Measurements from ENCODE around the gene VWA2. TPM values are rescaled to one million over a fixed set of nuclear protein-coding genes. Genes with fewer than 3 reads are reported as not detected.

VWA2 gene
- total RNA-seq, 1 experiment from 2014 or later: 1.6 TPM

GRCh38 chr10:114283535-114284234 is 44.6 kb downstream of the VWA2 start:
- Histone ChIP-seq H3K27me3 (ENCODE audit: insufficient read depth, low read length) (no peaks in the 10 kb centered on the region), H2BK5ac (ENCODE audit: insufficient read length, low read length) (no peak overlapping the region), H3K23ac (ENCODE audit: insufficient read length, low read depth, low read length) (no peak overlapping the region), H2BK12ac (ENCODE audit: insufficient read length, low read depth, low read length) (no peak overlapping the region), H3K9ac (ENCODE audit: extremely low read depth, insufficient read length, low read length) (no peak overlapping the region), H3K79me2 (ENCODE audit: insufficient read depth, low read length) (no peaks in the 10 kb centered on the region), H3K56ac (ENCODE audit: insufficient read length, low read depth, low read length) (no peak overlapping the region), H3K14ac (ENCODE audit: insufficient read depth, low read length) (no peak overlapping the region), H4K5ac (ENCODE audit: insufficient read length, low read depth, low read length) (no peak overlapping the region), H3K4ac (ENCODE audit: low read depth, low read length) (no peak overlapping the region), H2AFZ (ENCODE audit: low read length) (no peak overlapping the region), H4K20me1 (ENCODE audit: control insufficient read depth, insufficient read depth, insufficient read length) (no peaks in the 10 kb centered on the region), H3T11ph (ENCODE audit: low read length) (no peak overlapping the region), H2BK20ac (ENCODE audit: low read depth, low read length, poor library complexity, severe bottlenecking) (no peak overlapping the region), H3K18ac (ENCODE audit: insufficient read length, low read depth, low read length) (no peak overlapping the region), H3K23me2 (ENCODE audit: insufficient read length, low read depth, low read length, poor library complexity, severe bottlenecking) (no peaks in the 10 kb centered on the region), H3K9me3 (ENCODE audit: control insufficient read depth, low read depth, low read length) (no peaks in the 10 kb centered on the region), H2AK5ac (ENCODE audit: insufficient read length, low read length) (no peak overlapping the region), H3K4me1 (ENCODE audit: insufficient read depth, low read length) (no peaks in the 10 kb centered on the region), H3K4me2 (ENCODE audit: insufficient read depth, insufficient read length, low read length) (no peak overlapping the region), H4K91ac (ENCODE audit: insufficient read length, low read depth, low read length) (no peak overlapping the region), H3K79me1 (ENCODE audit: insufficient read depth, low read depth, low read length, poor library complexity, severe bottlenecking) (no peaks in the 10 kb centered on the region), H2BK120ac (ENCODE audit: low read depth, low read length, poor library complexity, severe bottlenecking) (no peak overlapping the region), H3K27ac (ENCODE audit: insufficient read length, low read depth, low read length) (no peak overlapping the region), H2BK15ac (ENCODE audit: low read depth, low read length) (no peak overlapping the region), H4K8ac (replicated peaks; ENCODE audit: insufficient read length, low read depth, low read length) (no peak overlapping the region)
- Mint-ChIP-seq H3K27me3 (ENCODE audit: low read depth) (no peaks in the 10 kb centered on the region), H3K36me3 (ENCODE audit: insufficient read depth in 1 of 3, low read depth in 3 of 3) (no peaks in the 10 kb centered on the region), H3K9me3 (no peaks in the 10 kb centered on the region), H3K4me3 (no peak overlapping the region), H3K4me1 (no peaks in the 10 kb centered on the region), H3K27ac (no peak overlapping the region)
- no peak for TF ChIP-seq CTCF (conservative IDR thresholded peaks at IDR 0.05)
- DNase-seq: no peak
- no CpG with 5 or more reads among the region's 6 CpGs for WGBS (ENCODE audit: extremely low coverage, insufficient read length, low lambda C conversion rate)
